Ishikawa (cell line): Measurements from ENCODE around the gene ATP5IF1.

Experiments used
- CEBPB ChIP-seq: IDR thresholded peaks from 2 replicates; pipeline ENCODE4 v1.6.1; 2012
- CREB1 ChIP-seq: IDR thresholded peaks from 2 replicates; pipeline ENCODE4 v1.6.1; 2012; ENCODE audit warnings: low read depth
- EP300 ChIP-seq: IDR thresholded peaks from 2 replicates; pipeline ENCODE4 v1.6.1; 2012; ENCODE audit warnings: borderline replicate concordance
- TAF1 ChIP-seq: IDR thresholded peaks from 2 replicates; pipeline ENCODE4 v1.6.1; 2012; ENCODE audit warnings: low read depth, mild to moderate bottlenecking
- TF ChIP-seq, protein P1 (sequence below): IDR thresholded peaks from 2 replicates; pipeline ENCODE4 v1.6.1; 2012; ENCODE audit warnings: low read depth, mild to moderate bottlenecking

- TF ChIP-seq EP300 (no peak), CREB1 (no peak), CEBPB (no peak), TAF1 (no peak)
- TF ChIP-seq, protein P1, sequence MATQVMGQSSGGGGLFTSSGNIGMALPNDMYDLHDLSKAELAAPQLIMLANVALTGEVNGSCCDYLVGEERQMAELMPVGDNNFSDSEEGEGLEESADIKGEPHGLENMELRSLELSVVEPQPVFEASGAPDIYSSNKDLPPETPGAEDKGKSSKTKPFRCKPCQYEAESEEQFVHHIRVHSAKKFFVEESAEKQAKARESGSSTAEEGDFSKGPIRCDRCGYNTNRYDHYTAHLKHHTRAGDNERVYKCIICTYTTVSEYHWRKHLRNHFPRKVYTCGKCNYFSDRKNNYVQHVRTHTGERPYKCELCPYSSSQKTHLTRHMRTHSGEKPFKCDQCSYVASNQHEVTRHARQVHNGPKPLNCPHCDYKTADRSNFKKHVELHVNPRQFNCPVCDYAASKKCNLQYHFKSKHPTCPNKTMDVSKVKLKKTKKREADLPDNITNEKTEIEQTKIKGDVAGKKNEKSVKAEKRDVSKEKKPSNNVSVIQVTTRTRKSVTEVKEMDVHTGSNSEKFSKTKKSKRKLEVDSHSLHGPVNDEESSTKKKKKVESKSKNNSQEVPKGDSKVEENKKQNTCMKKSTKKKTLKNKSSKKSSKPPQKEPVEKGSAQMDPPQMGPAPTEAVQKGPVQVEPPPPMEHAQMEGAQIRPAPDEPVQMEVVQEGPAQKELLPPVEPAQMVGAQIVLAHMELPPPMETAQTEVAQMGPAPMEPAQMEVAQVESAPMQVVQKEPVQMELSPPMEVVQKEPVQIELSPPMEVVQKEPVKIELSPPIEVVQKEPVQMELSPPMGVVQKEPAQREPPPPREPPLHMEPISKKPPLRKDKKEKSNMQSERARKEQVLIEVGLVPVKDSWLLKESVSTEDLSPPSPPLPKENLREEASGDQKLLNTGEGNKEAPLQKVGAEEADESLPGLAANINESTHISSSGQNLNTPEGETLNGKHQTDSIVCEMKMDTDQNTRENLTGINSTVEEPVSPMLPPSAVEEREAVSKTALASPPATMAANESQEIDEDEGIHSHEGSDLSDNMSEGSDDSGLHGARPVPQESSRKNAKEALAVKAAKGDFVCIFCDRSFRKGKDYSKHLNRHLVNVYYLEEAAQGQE, result no peak
Observed at GRCh38 chr1:28193701-28194161, 42.2 kb upstream of the ATP5IF1 start.
